OCI-LY1 (cell line): Measurements from ENCODE around the gene DNAJC11.

Experiments used
- EZH2 ChIP-seq: fragments of 200-600 bp; sonication (generic), shearing (Covaris generic); IDR thresholded peaks from 2 replicates; pipeline ENCODE4 v1.8.0; 2017; ENCODE audit warnings: borderline replicate concordance, mixed run types, mild to moderate bottlenecking, antibody characterized with exemption, low read length, moderate library complexity, mixed read lengths
- TF ChIP-seq, protein P1 (sequence below): fragments of 200-600 bp; sonication (generic), shearing (Covaris generic); IDR thresholded peaks from 2 replicates; pipeline ENCODE4 v1.5.1; 2017; ENCODE audit warnings: mild to moderate bottlenecking, antibody characterized with exemption, low read length, moderate library complexity, mixed read lengths

- no peak for TF ChIP-seq EZH2
- TF ChIP-seq, protein P1, sequence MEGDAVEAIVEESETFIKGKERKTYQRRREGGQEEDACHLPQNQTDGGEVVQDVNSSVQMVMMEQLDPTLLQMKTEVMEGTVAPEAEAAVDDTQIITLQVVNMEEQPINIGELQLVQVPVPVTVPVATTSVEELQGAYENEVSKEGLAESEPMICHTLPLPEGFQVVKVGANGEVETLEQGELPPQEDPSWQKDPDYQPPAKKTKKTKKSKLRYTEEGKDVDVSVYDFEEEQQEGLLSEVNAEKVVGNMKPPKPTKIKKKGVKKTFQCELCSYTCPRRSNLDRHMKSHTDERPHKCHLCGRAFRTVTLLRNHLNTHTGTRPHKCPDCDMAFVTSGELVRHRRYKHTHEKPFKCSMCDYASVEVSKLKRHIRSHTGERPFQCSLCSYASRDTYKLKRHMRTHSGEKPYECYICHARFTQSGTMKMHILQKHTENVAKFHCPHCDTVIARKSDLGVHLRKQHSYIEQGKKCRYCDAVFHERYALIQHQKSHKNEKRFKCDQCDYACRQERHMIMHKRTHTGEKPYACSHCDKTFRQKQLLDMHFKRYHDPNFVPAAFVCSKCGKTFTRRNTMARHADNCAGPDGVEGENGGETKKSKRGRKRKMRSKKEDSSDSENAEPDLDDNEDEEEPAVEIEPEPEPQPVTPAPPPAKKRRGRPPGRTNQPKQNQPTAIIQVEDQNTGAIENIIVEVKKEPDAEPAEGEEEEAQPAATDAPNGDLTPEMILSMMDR, result no peak
These were observed 116.4 kb downstream of the DNAJC11 start for GRCh38 chr1:6585081-6585722.
